ENCODE measurements around the gene ZBTB46. TPM values are rescaled to one million over a fixed set of nuclear protein-coding genes. Genes with fewer than 3 reads are reported as not detected.

ZBTB46 gene
- total RNA-seq, 1 experiment from 2014 or later: 3.6 TPM

DNA sequence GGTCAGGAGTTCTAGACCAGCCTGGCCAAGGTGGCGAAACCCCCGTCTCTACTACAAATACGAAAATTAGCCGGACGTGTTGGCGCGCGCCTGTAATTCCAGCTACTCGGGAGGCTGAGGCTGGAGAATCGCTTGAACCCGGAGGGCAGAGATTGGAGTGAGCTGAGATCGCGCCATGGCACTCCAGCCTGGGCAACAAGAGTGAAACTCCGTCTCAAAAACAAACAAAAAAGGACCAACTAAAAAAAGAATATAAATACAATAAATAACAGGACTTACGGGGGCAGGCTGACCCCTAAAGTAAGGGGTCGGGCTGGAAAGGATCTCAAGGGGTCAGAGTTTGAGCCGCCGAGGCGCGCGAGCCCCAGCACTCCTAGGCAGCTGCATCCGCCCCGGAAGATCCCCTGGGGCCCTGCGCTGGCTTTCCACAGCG lies 33.5 kb upstream of the ZBTB46 start:
- H3K9me2 ChIP-seq (ENCODE audit: insufficient read depth): no peaks in the 10 kb centered on the region
- H3K36me3 ChIP-seq (ENCODE audit: low read depth): peaks cover 17% of the 10 kb centered on the region
- peak overlapping the region; percentile 91 for H3K4me2 ChIP-seq
- H3K4me1 ChIP-seq (replicated peaks; ENCODE audit: insufficient read depth): peaks cover 28% of the 10 kb centered on the region
- peak overlapping the region; percentile 83 for H2AFZ ChIP-seq
- no TSS peak for BruUV-seq (replicated peaks)
- H3K79me2 ChIP-seq (ENCODE audit: low read depth): peaks cover 67% of the 10 kb centered on the region
- intact Hi-C loops (cut with micrococcal nuclease; ENCODE audit: unreplicated experiment): loop anchor here (1.0 to 10.0 kb wide), 4 partner anchors 78 to 326 kb away; partner anchors contain the start of genes ARFRP1 and TCEA2
- H4K20me1 ChIP-seq (ENCODE audit: insufficient read depth): peaks cover 32% of the 10 kb centered on the region
- no peaks in the 10 kb centered on the region for H3K27me3 ChIP-seq (ENCODE audit: insufficient read depth, low read depth)
- peak overlapping the region; percentile 77 for H3K4me3 ChIP-seq
- DNase-seq: no peak
- no peak for TF ChIP-seq EZH2 (IDR thresholded peaks at IDR 0.05; ENCODE audit: low read depth)
- TF ChIP-seq, protein P1, sequence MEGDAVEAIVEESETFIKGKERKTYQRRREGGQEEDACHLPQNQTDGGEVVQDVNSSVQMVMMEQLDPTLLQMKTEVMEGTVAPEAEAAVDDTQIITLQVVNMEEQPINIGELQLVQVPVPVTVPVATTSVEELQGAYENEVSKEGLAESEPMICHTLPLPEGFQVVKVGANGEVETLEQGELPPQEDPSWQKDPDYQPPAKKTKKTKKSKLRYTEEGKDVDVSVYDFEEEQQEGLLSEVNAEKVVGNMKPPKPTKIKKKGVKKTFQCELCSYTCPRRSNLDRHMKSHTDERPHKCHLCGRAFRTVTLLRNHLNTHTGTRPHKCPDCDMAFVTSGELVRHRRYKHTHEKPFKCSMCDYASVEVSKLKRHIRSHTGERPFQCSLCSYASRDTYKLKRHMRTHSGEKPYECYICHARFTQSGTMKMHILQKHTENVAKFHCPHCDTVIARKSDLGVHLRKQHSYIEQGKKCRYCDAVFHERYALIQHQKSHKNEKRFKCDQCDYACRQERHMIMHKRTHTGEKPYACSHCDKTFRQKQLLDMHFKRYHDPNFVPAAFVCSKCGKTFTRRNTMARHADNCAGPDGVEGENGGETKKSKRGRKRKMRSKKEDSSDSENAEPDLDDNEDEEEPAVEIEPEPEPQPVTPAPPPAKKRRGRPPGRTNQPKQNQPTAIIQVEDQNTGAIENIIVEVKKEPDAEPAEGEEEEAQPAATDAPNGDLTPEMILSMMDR (conservative IDR thresholded peaks at IDR 0.05): no peak; the same call in 1 of the 2 replicates
- peak overlapping the region; percentile 88 for H3K27ac ChIP-seq
- no peaks in the 10 kb centered on the region for H3K9me3 ChIP-seq (ENCODE audit: insufficient read depth, low read depth)
- ChIA-PET POLR2A (ENCODE audit: unreplicated experiment) (interaction anchor here (0.6 to 1.2 kb wide), 8 partner anchors 32 to 1040 kb away, joined by 3 to 19 read pairs (median 6); partner anchors contain the start of genes ARFRP1, PTK6, RTEL1 and ZGPAT), CTCF (interaction anchor here (0.6 to 1.1 kb wide), 4 partner anchors 86 to 564 kb away, joined by 3 to 5 read pairs (median 4); partner anchors contain the start of gene PTK6)
- H3F3A ChIP-seq (ENCODE audit: insufficient read depth, low read depth): peaks cover 55% of the 10 kb centered on the region

DNA sequence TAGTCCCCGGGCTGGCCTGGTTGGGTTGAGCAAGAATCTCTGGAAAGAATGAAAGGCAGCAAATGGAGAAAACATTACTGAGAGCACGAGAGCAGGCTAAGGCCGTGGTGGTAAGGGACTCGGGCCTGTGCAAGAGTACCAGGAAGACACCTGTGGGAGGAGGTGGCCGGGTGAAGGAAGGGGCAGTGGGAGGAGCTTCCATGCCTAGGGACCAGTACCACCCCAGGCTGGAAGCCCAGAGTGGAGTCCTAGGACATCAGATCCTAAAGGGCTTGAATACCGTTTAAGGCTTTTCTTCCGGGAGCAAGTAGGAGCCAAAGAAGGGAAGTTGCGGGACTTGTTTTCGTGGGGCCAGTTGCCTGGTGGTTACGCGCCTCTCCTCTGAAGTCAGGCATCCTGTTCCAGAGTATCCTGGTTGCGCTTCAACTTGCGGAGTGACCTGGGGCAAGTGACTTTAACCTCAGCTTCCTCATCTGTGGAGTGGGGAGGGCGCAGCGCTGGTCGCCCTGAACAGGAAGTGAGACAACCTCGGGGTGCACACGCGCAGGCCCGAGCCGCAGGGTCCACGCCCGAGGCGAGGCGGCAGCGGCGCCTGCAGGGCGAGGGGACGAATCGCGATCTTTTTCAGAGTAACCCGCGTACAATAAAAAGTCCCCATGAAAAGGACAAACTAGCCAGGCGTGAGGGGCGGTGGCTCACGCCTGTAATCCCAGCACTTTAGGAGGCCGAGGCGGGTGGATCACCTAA lies 32.9 kb upstream of the ZBTB46 start:
- TF ChIP-seq, protein P1 (conservative IDR thresholded peaks at IDR 0.05): peak; percentile 64
- no peak for TF ChIP-seq EZH2 (IDR thresholded peaks at IDR 0.05; ENCODE audit: low read depth)
- intact Hi-C loops (cut with micrococcal nuclease; ENCODE audit: unreplicated experiment): loop anchor here (1.0 to 10.0 kb wide), 4 partner anchors 78 to 326 kb away; partner anchors contain the start of genes ARFRP1 and TCEA2
- peaks cover 61% of the 10 kb centered on the region for H3K79me2 ChIP-seq (ENCODE audit: low read depth)
- peak overlapping the region; percentile 88 for H3K27ac ChIP-seq
- BruUV-seq (replicated peaks): TSS peak; percentile 67
- peak overlapping the region; percentile 77 for H3K4me3 ChIP-seq
- H3K9me2 ChIP-seq (ENCODE audit: insufficient read depth): no peaks in the 10 kb centered on the region
- H2AFZ ChIP-seq: peak overlapping the region; percentile 83
- H3K9me3 ChIP-seq (ENCODE audit: insufficient read depth, low read depth): no peaks in the 10 kb centered on the region
- POLR2A ChIA-PET (ENCODE audit: unreplicated experiment): interaction anchor here (0.6 kb wide), 1 partner anchor 95 kb away, joined by 3 read pairs; no protein-coding TSS in a partner anchor
- CTCF ChIA-PET: interaction anchor here (0.6 to 0.9 kb wide), 6 partner anchors 54 to 563 kb away, joined by 3 to 6 read pairs (median 4); partner anchors contain the start of gene PTK6
- peaks cover 26% of the 10 kb centered on the region for H4K20me1 ChIP-seq (ENCODE audit: insufficient read depth)
- H3K4me2 ChIP-seq: peak overlapping the region; percentile 91
- peaks cover 28% of the 10 kb centered on the region for H3K4me1 ChIP-seq (replicated peaks; ENCODE audit: insufficient read depth)
- H3K36me3 ChIP-seq (ENCODE audit: low read depth): peaks cover 11% of the 10 kb centered on the region
- no peaks in the 10 kb centered on the region for H3K27me3 ChIP-seq (ENCODE audit: insufficient read depth, low read depth)
- peaks cover 54% of the 10 kb centered on the region for H3F3A ChIP-seq (ENCODE audit: insufficient read depth, low read depth)
- peak; percentile 87 to 93 for DNase-seq

DNA sequence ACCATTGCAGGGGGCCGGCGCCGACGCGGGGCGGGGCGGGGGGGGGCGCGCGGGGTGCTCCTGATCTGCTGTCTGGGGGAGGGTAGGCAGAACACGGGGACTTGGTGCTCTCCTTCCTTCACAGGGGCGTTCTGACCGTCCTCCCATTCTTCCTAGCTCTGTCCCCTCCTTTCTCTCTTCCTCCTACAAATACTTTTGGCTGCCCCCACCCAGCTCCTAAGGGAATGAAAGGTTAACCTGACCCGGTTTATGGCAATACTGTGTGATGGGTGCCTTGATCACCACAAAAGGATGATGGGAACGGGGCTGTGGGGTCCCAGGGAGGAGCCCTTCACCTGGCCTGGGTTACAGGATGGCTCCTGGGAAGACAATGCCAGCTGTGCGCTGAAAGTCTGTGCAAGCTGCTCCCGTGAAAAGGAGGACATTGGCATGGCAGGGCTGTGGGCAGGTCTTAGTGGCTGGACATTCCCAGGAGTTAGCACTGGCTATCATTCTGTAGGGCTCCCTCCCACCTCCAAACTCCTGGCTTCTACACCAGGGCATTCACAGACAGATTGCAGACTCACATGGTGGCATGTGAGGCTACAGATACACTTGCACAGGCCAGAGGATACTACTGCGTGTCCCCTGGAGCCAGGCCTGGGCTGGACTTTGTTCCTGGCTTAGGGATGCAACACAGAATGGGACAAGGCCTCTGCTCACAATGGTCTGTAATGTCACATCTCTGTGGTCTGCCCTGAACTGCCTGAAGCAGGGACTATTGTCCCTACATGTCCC lies 32.1 kb upstream of the ZBTB46 start:
- intact Hi-C loops (cut with micrococcal nuclease; ENCODE audit: unreplicated experiment): loop anchor here (10.0 kb wide), 1 partner anchor 202 kb away; the partner anchor contains the start of gene TCEA2
- H3K36me3 ChIP-seq (ENCODE audit: low read depth): peaks cover 4% of the 10 kb centered on the region
- H3K4me3 ChIP-seq: peak overlapping the region; percentile 77
- peaks cover 28% of the 10 kb centered on the region for H3K4me1 ChIP-seq (replicated peaks; ENCODE audit: insufficient read depth)
- POLR2A ChIA-PET (ENCODE audit: unreplicated experiment): no interaction called here
- H4K20me1 ChIP-seq (ENCODE audit: insufficient read depth): peaks cover 20% of the 10 kb centered on the region
- CTCF ChIA-PET: interaction anchor here (0.6 to 0.9 kb wide), 5 partner anchors 53 to 326 kb away, joined by 3 to 6 read pairs (median 4); partner anchors contain the start of gene PTK6
- no peaks in the 10 kb centered on the region for H3K9me3 ChIP-seq (ENCODE audit: insufficient read depth, low read depth)
- no peaks in the 10 kb centered on the region for H3K27me3 ChIP-seq (ENCODE audit: insufficient read depth, low read depth)
- H3K9me2 ChIP-seq (ENCODE audit: insufficient read depth): no peaks in the 10 kb centered on the region
- no peak for TF ChIP-seq EZH2 (IDR thresholded peaks at IDR 0.05; ENCODE audit: low read depth)
- TF ChIP-seq, protein P1 (conservative IDR thresholded peaks at IDR 0.05): no peak
- no TSS peak for BruUV-seq (replicated peaks)
- peaks cover 54% of the 10 kb centered on the region for H3F3A ChIP-seq (ENCODE audit: insufficient read depth, low read depth)
- H2AFZ ChIP-seq: peak overlapping the region; percentile 83; the same call in 1 of the 2 replicates
- DNase-seq: no peak
- H3K4me2 ChIP-seq: peak overlapping the region; percentile 91
- peaks cover 53% of the 10 kb centered on the region for H3K79me2 ChIP-seq (ENCODE audit: low read depth)
- peak overlapping the region; percentile 88 for H3K27ac ChIP-seq
